Coronary artery (tissue), 2 donors: ENCODE results near the gene STK32B.

Experiments used
- DNase-seq: peaks from one replicate; pipeline ENCODE4 v3.0.0-alpha.2; 2017; ENCODE audit warnings: low spot score
- H3K27ac ChIP-seq, 2 donors: fragments of 200-600 bp; sonication (generic); one replicate each; pipeline ENCODE4 v1.5.1; 2016 to 2019
- H3K4me3 ChIP-seq: fragments of 200-600 bp; sonication (generic); 2 replicates; pipeline ENCODE4 v1.5.1; 2016; ENCODE audit warnings: mild to moderate bottlenecking, moderate library complexity
- TF ChIP-seq, protein P1 (sequence below): fragments of 200-600 bp; sonication (generic); IDR thresholded peaks from one replicate; pipeline ENCODE4 v1.5.1; 2019; ENCODE audit warnings: antibody characterized with exemption

STK32B gene

GRCh38 chr4:5387457-5387856 lies 336.2 kb downstream of the STK32B start:
- H3K4me3 ChIP-seq = no peak overlapping the region
- TF ChIP-seq, protein P1, sequence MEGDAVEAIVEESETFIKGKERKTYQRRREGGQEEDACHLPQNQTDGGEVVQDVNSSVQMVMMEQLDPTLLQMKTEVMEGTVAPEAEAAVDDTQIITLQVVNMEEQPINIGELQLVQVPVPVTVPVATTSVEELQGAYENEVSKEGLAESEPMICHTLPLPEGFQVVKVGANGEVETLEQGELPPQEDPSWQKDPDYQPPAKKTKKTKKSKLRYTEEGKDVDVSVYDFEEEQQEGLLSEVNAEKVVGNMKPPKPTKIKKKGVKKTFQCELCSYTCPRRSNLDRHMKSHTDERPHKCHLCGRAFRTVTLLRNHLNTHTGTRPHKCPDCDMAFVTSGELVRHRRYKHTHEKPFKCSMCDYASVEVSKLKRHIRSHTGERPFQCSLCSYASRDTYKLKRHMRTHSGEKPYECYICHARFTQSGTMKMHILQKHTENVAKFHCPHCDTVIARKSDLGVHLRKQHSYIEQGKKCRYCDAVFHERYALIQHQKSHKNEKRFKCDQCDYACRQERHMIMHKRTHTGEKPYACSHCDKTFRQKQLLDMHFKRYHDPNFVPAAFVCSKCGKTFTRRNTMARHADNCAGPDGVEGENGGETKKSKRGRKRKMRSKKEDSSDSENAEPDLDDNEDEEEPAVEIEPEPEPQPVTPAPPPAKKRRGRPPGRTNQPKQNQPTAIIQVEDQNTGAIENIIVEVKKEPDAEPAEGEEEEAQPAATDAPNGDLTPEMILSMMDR = no peak
- DNase-seq = no peak
- H3K27ac ChIP-seq = no peak overlapping the region

- DNase-seq = no peak
- TF ChIP-seq, protein P1 = no peak
- no peak overlapping the region for H3K27ac ChIP-seq
- no peak overlapping the region for H3K4me3 ChIP-seq
Observed at GRCh38 chr4:5389756-5390310, 338.6 kb downstream of the STK32B start.

GRCh38 chr4:5391492-5391891 lies 340.2 kb downstream of the STK32B start:
- TF ChIP-seq, protein P1 = no peak
- Histone ChIP-seq H3K27ac (no peak overlapping the region), H3K4me3 (no peak overlapping the region)
- DNase-seq = no peak

DNA sequence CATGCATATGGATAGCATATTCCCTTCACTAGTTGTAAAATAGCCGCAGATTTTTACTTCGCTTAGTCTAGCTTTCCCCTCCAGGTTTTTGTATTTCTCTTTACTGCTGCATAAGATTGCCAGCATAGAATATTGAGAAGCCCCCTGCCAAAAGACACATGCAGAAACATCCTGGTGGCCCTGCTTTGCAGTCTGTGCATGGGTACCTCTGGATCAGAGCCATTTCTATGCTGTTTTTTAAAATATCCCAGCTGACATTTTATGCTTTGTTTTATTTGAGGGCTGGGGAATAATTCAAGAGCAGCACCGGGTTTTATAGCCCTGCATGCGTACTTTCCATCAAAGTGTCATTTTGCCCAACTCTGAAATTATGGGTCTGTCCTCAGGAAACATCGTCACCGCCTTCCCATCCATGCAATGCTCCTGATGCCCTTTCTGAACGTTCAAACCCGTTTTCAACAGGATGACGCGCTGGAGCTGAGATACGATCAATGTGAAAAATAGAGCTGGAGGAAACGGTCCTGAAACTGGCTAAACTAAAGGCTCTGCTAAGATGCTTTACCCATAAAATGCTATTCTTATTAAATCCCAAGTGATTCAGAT lies 342.7 kb downstream of the STK32B start:
- H3K4me3 ChIP-seq = no peak overlapping the region
- TF ChIP-seq, protein P1 = no peak
- no peak for DNase-seq
- no peak overlapping the region for H3K27ac ChIP-seq

- no peak for DNase-seq
- Histone ChIP-seq H3K27ac (no peak overlapping the region), H3K4me3 (no peak overlapping the region)
- TF ChIP-seq, protein P1 = no peak
Observed at GRCh38 chr4:5395781-5396180, 344.5 kb downstream of the STK32B start.

- no peak for DNase-seq
- Histone ChIP-seq H3K4me3 (no peak overlapping the region), H3K27ac (no peak overlapping the region)
- TF ChIP-seq, protein P1 = no peak
Observed at GRCh38 chr4:5398056-5398455, 346.8 kb downstream of the STK32B start.

DNA sequence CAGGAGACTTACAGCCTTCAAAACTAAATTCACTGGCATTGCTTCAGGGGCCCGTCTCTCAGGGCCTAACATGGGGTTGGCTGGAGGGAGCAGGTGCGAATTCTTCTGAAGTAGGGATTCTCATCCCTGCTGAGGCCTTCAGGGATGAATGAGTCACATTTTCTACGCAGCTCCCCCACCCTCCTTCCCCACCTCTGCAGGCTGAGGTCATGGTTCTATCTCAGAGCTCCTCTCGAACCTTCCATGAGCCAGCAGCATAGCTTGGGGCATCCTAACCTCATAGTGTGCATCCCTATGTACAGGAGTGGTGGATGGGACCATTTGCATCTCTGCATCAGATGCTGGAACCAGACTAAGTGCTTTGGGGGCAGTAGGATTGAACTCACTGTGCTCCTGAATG lies 347.8 kb downstream of the STK32B start:
- no peak for DNase-seq
- Histone ChIP-seq H3K27ac (no peak overlapping the region), H3K4me3 (no peak overlapping the region)
- TF ChIP-seq, protein P1 = no peak
